ENCODE measurements around the gene DTD1.

- TF ChIP-seq CTCF (IDR thresholded peaks at IDR 0.05) (no peak), POLR2A (IDR thresholded peaks at IDR 0.05) (no peak)
Measured at GRCh38 chr20:18728870-18729224, 141.0 kb downstream of the DTD1 start.
